ENCODE data around the gene EXOC4.

DNA sequence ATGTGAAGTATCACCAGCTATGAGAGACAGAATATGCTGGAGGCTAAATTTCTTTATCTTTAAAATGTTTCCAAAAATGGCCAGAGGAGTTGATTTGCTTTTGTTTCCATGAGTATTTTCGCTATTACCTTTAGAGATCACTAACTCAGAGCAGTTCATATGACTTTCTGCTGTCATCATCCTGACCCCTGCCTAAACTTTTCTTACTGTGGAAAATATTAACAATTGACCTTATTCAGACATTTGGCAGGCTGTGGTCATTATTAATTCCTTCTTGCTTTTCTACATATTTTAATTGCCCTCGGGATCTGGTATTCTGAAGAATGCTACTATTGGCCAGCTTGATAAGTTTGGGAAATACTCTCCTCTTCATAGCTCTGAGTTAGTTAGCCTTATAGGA, 156.5 kb downstream of the EXOC4 start:
- TF ChIP-seq, protein P1, sequence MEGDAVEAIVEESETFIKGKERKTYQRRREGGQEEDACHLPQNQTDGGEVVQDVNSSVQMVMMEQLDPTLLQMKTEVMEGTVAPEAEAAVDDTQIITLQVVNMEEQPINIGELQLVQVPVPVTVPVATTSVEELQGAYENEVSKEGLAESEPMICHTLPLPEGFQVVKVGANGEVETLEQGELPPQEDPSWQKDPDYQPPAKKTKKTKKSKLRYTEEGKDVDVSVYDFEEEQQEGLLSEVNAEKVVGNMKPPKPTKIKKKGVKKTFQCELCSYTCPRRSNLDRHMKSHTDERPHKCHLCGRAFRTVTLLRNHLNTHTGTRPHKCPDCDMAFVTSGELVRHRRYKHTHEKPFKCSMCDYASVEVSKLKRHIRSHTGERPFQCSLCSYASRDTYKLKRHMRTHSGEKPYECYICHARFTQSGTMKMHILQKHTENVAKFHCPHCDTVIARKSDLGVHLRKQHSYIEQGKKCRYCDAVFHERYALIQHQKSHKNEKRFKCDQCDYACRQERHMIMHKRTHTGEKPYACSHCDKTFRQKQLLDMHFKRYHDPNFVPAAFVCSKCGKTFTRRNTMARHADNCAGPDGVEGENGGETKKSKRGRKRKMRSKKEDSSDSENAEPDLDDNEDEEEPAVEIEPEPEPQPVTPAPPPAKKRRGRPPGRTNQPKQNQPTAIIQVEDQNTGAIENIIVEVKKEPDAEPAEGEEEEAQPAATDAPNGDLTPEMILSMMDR (conservative IDR thresholded peaks at IDR 0.05; ENCODE audit: low read length), result no peak
- no peak for TF ChIP-seq EZH2phosphoT487 (IDR thresholded peaks at IDR 0.05; ENCODE audit: borderline replicate concordance)
